Activated naive CD8-positive, alpha-beta T cell treated with anti-CD3 and anti-CD28 coated beads for 36 hours (primary cell): ENCODE measurements around the gene C1QTNF5. TPM values are rescaled to one million over a fixed set of nuclear protein-coding genes. Genes with fewer than 3 reads are reported as not detected.
A peak's percentile ranks its signal among the peaks of the same experiment; 100 is the strongest.

Source experiments
- DNase-seq: peaks from one replicate; pipeline ENCODE4 v3.0.0; 2021
- H3K27ac Mint-ChIP-seq: one replicate; pipeline ENCODE4 v1.8.0; 2022; ENCODE audit warnings: mild to moderate bottlenecking, moderate library complexity, mixed read lengths
- H3K27me3 Mint-ChIP-seq: one replicate; pipeline ENCODE4 v1.8.0; 2022; ENCODE audit warnings: mild to moderate bottlenecking, mixed read lengths
- H3K36me3 Mint-ChIP-seq: one replicate; pipeline ENCODE4 v1.8.0; 2021; ENCODE audit warnings: mild to moderate bottlenecking, mixed read lengths
- H3K4me1 Mint-ChIP-seq: one replicate; pipeline ENCODE4 v1.8.0; 2021; ENCODE audit warnings: mixed read lengths
- H3K4me3 Mint-ChIP-seq: one replicate; pipeline ENCODE4 v1.8.0; 2022; ENCODE audit warnings: mild to moderate bottlenecking, moderate library complexity, mixed read lengths
- H3K9me3 Mint-ChIP-seq: one replicate; pipeline ENCODE4 v1.8.0; 2022; ENCODE audit warnings: mixed read lengths
- total RNA-seq, 2 experiments: library from RNA; stranded (reverse); gene quantifications; one replicate each; pipeline ENCODE4 v1.2.3, GENCODE V29; 2021

The C1QTNF5 gene
- total RNA-seq, 2 experiments from 2014 or later = not detected

DNA sequence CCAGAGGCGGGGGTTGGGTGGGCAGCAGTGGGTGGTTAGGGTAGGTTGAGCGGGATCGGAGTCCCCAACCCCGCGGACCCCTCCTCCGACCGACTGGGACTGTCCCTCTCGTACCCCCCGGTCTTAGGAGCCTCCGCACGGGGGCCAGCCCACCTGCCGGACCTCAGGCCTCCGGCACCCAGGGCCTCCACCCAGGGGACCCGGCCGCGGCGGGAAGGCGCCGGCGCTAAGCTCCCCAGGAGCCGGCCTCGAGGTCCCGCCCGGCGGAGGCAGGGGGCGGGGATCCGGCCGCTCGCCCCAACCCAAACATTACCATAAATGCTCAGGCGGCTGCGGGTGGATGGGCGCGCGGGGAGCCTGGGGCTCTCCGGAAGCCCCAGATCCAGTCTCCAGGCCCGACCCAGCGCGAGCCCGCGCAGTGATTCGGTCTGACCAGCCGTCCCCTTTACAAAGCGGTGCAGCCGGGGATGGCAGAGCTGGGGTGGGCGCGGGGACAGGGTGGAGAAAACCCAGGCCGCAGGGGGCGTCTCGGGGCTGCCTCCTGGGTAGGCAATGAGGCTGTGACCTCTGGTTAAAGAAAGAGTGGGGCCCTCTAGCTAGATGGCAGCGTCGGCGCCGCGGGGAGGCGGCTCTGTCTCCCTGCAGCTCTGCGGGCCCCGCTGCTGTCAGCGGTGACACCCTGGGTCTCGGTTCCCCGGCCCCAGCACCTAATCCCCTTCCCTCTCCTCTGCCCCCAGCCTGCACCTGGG is 19.7 kb downstream of the C1QTNF5 start:
- DNase-seq = peak; percentile 79
- Mint-ChIP-seq H3K36me3 (no peaks in the 10 kb centered on the region), H3K27ac (peak overlapping the region; percentile 82), H3K9me3 (no peaks in the 10 kb centered on the region), H3K4me1 (peaks cover 21% of the 10 kb centered on the region), H3K4me3 (peak overlapping the region; percentile 82), H3K27me3 (peaks cover 24% of the 10 kb centered on the region)

DNA sequence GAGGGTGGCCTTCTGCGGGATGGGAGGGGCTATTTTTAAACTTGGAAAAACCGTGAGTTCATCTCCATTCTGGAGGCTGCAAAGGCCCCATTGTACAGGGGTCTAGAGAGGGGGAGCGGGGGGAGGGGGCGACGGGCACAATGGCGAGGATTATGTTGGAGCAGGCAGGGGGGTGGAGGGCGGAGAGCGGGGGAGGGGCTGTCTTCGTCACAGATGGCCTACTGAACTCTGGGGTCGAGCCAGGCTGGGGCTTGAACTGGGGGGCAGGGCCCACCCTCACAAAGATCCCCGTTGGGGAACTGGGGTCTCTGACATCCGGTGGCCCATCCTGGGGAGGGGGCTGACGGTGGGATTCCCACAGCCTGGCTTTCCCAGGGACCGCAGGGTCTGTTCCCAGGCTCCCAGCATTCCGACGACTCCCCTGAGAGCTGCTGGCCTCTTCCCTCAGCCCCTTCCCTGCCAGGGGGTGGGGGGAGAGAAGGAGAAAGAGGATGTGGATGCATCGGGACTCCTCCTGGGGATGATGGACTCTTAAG is 20.4 kb downstream of the C1QTNF5 start:
- H3K9me3 Mint-ChIP-seq = no peaks in the 10 kb centered on the region
- peak overlapping the region; percentile 57 for H3K4me3 Mint-ChIP-seq
- peaks cover 24% of the 10 kb centered on the region for H3K4me1 Mint-ChIP-seq
- no peak for DNase-seq
- no peak overlapping the region for H3K27ac Mint-ChIP-seq
- H3K36me3 Mint-ChIP-seq = no peaks in the 10 kb centered on the region
- peaks cover 30% of the 10 kb centered on the region for H3K27me3 Mint-ChIP-seq

DNA sequence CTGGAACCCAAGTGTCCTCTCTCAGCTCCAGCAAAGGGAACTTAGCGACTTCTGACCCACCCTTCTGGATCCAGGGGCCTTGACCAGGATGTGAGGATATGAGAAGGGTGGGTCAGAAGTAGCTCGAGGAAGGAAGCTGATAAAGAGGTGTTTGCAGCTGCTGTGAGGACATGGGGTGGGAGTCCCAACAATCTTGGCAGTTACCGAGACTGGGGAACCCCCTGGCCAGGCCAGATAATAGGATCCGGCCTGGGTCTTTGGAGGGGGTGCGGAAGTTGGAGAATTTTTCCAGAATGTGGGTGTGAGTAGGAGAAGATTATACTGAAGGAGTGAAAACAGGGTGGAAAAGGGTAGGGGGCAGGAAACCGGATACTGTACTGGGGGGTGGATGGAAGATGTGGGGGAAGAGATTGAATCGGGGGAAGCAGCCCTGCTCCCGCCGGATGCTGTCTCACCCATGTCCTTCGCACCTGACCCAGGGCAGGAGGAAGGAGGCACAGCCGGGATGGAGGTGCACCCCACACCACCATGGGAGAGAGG is 20.9 kb downstream of the C1QTNF5 start:
- Mint-ChIP-seq H3K4me3 (peak overlapping the region; percentile 57), H3K36me3 (no peaks in the 10 kb centered on the region), H3K9me3 (no peaks in the 10 kb centered on the region), H3K27ac (no peak overlapping the region), H3K27me3 (peaks cover 30% of the 10 kb centered on the region), H3K4me1 (peaks cover 25% of the 10 kb centered on the region)
- no peak for DNase-seq

DNA sequence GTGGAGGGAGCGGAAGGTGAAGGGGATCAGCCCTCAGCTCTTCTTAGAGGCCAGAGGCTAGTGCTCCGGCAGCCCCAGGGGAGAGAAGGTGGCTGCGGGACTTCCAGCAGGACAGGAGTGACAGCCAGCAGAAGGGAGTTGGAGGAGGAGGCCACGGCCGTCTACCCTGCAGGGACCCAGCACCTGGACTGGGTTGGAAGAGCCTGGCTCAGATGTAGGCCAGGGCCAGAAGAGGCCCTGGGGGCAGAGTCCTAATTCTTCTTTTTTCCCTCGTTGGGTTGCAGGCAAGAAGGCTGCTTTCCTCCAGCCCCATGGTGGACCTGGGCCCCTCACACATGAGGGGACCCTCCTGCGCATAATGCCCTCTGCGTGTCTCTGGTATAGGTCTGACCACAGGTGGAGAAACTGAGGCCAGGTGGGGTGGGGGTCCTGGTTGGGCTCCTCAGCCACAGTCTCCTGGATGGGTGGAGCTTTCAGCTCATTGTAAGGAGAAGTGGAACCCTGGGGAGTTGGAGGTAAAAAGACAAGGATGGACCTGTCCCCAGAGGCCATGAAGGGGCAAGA is 21.5 kb downstream of the C1QTNF5 start:
- H3K4me1 Mint-ChIP-seq = peaks cover 27% of the 10 kb centered on the region
- H3K36me3 Mint-ChIP-seq = no peaks in the 10 kb centered on the region
- no peak overlapping the region for H3K27ac Mint-ChIP-seq
- DNase-seq = no peak
- H3K27me3 Mint-ChIP-seq = peaks cover 30% of the 10 kb centered on the region
- H3K9me3 Mint-ChIP-seq = no peaks in the 10 kb centered on the region
- no peak overlapping the region for H3K4me3 Mint-ChIP-seq

DNA sequence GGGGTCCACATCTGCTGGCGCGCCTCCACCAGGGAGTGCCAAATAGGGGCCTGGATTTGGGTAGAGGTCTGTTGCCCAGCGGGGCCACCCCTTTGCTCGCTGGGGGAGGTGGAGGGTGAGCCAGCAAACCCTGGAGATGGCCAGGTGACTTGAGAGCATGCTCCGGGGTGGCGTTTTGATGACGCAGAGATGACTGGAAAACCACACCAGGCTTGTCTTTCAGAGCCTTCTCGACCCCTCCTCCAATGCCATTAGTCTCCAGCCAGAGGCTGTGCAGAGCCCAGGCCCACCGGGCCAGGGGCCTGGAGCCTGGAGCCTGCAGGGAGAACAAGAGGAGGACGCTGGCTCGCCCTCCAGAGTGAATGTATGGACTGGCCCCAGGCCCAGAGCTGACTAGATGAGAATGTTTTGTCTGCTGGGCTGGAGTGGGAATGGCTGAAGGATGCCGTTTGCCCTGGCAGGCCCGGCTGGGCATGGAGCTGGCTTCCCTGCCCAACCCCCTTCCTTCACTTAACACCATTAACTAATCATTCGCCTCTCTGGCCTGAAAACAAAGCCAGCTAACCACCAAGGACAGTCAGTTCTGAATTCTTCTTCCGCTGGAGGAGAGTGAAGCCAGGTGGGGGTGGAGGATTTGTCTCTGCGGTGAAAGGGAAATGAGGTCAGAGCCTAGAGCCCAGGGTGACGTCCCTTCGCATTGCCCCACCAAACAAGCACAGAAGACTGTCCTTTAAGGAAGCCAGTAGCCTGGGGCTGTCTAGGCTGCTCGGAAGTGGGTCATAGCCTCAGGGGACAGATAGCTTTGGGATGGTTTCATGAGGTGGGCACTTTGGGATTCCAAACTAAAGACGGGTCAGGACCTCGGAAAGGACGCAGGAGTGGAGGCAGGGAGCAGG is 22.2 kb downstream of the C1QTNF5 start:
- DNase-seq = peak; percentile 33
- Mint-ChIP-seq H3K36me3 (no peaks in the 10 kb centered on the region), H3K9me3 (no peaks in the 10 kb centered on the region), H3K4me1 (peaks cover 23% of the 10 kb centered on the region), H3K4me3 (no peak overlapping the region), H3K27me3 (peaks cover 30% of the 10 kb centered on the region), H3K27ac (no peak overlapping the region)

DNA sequence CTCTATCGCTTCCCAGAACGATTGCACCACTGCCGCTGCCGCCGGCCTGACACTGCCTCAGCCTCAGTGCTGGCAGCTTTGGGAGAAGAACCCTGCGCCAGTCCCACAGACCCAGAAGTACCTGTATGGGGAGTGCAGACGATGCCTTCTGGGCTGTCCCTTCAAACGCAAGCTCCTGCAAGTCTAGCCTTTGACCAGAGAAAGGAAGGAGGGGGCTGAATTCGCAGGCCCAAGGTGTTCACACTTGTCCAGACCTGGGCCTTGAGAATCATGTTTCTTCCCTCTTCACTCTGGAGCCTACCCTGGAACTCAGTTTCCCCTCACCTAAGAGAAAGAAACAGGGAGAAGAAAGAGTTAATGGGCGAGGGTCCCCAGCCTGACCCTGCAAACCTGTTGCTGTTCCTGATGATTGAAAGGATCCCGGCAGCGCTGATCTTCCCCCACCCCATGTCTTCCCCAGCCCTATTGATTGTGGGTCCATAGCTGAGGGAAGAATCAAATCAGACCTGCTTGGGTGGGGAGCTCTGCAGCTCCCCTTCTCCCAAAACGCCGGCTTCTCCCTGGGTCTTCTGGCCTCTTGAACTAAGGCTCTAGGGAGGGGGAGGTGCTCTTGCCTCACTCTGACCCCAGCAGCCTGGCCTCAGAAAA is 23.0 kb downstream of the C1QTNF5 start:
- H3K4me1 Mint-ChIP-seq = peaks cover 22% of the 10 kb centered on the region

DNA sequence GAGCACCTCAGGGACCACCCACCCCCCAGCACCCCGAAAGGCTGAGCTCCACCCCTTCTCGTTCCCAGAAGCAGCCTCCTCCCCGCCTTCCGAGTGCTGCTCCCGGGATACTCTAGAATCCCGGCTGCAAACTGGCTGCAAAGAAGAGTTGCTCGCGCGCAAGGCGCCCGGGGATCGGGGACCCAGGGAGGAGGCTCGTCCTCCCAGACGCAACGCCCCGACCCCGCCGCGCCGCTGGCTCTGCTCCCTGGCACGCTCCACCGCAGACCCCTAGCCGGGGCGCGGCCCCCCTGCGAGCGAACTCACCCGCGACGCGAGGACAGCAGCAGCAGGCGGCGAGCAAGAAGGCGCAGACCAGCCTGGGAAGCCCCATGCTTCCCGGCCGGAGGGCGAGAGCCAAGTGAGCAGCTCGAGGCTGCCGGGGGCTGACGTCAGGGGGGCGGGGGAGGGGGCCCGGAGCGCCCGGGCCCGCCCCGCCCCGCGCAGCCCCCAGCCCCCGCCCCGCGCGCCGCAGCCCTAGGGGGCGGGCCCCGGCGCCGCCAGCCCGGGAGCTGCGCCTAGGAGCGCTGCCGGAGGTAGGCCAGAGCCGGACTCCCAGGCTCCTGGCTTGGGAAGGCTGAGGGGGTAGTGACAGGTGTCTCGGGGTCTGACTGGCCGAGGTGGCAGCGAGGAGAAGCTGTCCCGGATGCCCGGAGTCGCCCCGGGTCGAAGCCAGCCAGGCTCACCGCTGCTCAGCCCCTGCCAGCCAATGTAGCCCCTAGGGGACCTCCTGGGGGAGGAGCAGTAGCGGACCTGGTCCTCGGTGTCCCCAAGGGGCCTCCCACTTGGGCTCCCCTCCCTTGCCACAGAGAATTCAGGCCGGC is 23.7 kb downstream of the C1QTNF5 start, which contains the start of gene MCAM:
Gene MCAM (minus strand): TSS at position 402 of the 863 bp plus-strand sequence. CDS start 29 bp downstream, at position 373.
- DNase-seq = no peak
- Mint-ChIP-seq H3K4me3 (peak within 1 kb of the TSS; percentile 77), H3K4me1 (peaks cover 19% of the 10 kb centered on the region), H3K9me3 (no peaks in the 10 kb centered on the region), H3K27ac (no peak within 1 kb of the TSS), H3K27me3 (peaks cover 30% of the 10 kb centered on the region), H3K36me3 (no peaks in the 10 kb centered on the region)

More for the DNA sequence above, 23.0 kb downstream of the C1QTNF5 start:
- Mint-ChIP-seq H3K27ac (no peak overlapping the region), H3K4me3 (no peak overlapping the region), H3K9me3 (no peaks in the 10 kb centered on the region), H3K36me3 (no peaks in the 10 kb centered on the region), H3K27me3 (peaks cover 30% of the 10 kb centered on the region)
- DNase-seq = no peak

DNA sequence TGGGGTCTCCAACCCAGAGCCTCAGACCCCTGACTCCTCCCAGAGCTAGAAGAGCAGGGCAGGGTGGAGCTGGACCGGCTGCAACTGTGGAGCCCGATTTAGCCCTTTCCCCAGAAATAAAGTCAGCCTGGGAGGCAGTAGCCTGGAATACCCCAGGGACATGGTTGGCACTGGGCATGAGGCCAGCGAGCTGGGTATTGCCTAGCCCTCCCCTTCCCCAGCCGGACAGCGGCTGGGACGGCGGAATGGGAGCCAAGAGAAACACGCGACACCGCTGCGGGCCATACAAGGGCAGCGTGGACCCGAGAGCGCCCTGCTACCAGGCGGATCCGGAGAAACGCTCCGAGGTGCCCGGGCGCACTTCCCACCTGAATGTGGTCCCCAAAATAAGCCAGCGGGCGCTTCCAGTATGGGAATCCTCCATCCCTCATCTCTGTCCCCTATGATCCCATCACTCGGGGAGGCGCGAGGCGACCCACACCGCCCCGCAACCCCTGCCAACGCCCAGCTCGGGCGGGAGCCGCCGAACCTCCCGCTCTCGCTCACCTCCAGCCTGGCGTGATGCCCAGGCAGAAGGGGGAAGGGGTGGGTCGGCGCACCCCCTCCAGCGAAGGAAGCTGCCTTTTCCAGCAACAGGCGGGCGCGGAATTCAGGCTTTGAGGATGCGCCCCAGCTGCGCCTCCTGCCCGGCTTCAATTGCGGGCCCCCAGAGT is 24.5 kb downstream of the C1QTNF5 start:
- Mint-ChIP-seq H3K27ac (peak overlapping the region; percentile 8), H3K36me3 (no peaks in the 10 kb centered on the region), H3K4me1 (peaks cover 13% of the 10 kb centered on the region), H3K27me3 (peaks cover 30% of the 10 kb centered on the region), H3K4me3 (peak overlapping the region; percentile 77), H3K9me3 (no peaks in the 10 kb centered on the region)
- DNase-seq = no peak

DNA sequence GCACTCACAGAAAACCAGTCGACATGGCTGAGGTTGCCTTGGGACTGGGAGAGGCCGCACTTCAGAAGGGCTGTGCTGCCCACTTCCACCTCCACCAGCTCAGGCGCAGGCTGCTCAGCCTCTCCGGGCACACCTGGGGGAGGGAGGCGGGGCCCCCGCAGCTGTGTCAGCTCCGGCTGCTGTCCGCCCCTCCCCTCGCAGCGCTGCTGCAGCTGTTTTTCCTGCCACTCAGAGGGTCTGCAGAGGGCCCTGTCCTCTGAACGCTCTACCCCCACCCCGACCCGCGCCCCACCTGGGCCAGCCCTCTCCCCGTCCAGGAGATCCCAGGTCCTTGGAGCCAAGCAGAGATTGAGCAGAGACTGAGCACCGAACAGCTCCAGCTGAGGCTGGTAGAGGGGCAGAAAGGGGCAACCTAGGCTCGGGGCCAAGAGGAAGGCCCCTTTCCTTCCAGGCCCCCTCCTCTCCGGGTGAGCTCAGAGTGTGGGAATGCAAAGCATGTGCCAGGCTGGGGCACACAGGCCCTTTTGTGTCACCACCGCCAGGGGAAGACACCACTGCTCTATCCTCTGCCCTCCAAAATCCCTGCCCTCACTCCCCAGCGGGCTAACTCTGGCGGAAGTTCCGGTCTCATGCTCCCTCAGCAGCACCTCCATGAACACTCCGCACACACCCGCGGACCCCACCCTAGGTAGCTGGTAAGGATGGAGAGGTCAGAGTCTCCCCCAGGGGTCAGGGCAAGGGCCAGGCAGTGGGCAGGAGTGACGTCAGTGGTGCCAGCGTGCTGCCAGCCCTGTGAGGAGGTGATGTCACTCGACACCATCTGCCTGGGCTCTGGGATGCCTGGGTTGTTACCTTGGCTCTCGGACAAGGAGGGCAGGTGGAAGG is 25.3 kb downstream of the C1QTNF5 start:
- Mint-ChIP-seq H3K27me3 (peaks cover 30% of the 10 kb centered on the region), H3K36me3 (no peaks in the 10 kb centered on the region), H3K4me1 (peaks cover 13% of the 10 kb centered on the region), H3K9me3 (no peaks in the 10 kb centered on the region), H3K27ac (peak overlapping the region; percentile 8), H3K4me3 (peak overlapping the region; percentile 77)
- peak; percentile 67 for DNase-seq

DNA sequence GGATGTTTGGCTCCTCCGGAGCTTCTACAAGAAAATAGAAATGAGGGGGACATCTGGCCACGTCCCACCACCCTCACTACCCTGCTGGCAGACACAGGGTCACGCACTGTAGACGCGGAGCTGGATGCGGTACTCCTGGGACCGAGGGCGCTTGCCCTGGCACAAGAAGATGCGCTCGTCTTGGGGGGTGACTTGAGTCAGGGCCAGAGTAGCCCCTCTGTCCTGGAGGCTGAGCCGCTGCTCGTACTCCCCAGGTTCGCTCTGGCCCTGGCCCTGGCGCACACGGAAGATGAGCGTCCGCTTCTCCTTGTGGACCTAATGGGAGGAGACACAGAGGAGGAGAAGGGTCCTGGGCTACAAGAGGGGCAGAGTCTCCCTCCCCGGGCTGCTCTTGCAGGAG is 26.0 kb downstream of the C1QTNF5 start:
- H3K27me3 Mint-ChIP-seq = peaks cover 25% of the 10 kb centered on the region
- H3K9me3 Mint-ChIP-seq = no peaks in the 10 kb centered on the region
- H3K36me3 Mint-ChIP-seq = no peaks in the 10 kb centered on the region

DNA sequence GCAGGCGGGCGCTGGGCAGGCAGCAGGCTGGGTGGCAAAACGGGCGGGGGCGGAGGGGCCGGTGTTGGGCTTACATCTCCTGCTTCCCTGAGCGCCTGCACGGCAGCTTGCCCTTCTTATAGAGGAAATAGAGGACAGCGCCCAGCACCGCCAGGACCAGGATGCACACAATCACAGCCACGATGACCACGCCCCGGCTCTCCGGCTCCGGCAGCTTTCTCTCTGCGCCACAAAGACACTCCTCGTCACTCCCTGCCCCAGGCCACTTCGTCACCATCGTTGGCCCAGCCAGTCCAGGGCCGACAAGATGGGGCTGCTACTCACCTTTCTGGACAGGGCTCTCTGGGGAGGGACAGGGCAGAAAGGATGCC is 30.0 kb downstream of the C1QTNF5 start:
- DNase-seq = no peak
- H3K27ac Mint-ChIP-seq = no peak overlapping the region
- no peak overlapping the region for H3K4me3 Mint-ChIP-seq
- peaks cover 7% of the 10 kb centered on the region for H3K36me3 Mint-ChIP-seq
- peaks cover 25% of the 10 kb centered on the region for H3K4me1 Mint-ChIP-seq
- no peaks in the 10 kb centered on the region for H3K9me3 Mint-ChIP-seq
- peaks cover 3% of the 10 kb centered on the region for H3K27me3 Mint-ChIP-seq

More for the DNA sequence above, 26.0 kb downstream of the C1QTNF5 start:
- no peak for DNase-seq
- Mint-ChIP-seq H3K27ac (no peak overlapping the region), H3K4me3 (peak overlapping the region; percentile 77), H3K4me1 (peaks cover 9% of the 10 kb centered on the region)

DNA sequence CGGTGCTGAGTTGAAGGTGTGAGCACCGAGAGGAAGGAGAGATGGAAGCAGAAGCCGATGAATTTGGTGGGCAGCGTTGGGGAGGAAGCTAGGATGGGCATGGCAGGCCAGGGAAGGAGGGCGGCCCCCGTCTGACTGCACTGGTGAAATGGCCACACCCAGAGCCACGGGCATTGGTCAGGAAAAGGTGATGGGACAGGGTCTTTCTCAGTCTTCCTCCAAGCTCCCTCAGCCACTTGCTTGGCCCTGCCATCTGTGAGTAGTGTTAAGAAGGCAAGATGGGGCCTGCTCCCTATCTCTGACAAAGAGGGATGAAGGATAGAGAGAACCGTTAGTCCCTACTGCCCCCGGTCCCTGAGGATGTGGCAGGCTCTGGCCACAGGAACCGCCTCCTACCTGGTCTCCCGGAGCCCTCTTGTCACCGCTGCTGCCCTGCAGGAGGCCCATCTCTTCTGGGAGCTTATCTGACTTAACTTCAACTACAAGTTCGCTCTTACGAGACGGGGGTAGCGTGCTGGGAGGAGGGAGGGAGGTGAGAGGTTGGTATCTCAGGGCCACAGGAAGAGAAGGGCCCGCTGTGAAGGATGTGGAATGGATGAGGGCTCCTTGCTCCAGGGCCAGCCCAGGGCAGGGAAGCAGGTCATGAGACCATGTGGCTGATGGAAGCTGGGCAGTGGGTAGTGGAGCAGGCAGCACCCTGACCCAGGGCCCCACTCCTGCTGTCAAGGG is 30.6 kb downstream of the C1QTNF5 start:
- H3K36me3 Mint-ChIP-seq = peaks cover 10% of the 10 kb centered on the region
- H3K27ac Mint-ChIP-seq = no peak overlapping the region
- H3K4me3 Mint-ChIP-seq = no peak overlapping the region

More for the DNA sequence above, 30.6 kb downstream of the C1QTNF5 start:
- DNase-seq = no peak
- H3K9me3 Mint-ChIP-seq = no peaks in the 10 kb centered on the region
- no peaks in the 10 kb centered on the region for H3K27me3 Mint-ChIP-seq
- H3K4me1 Mint-ChIP-seq = peaks cover 28% of the 10 kb centered on the region
